Medulla oblongata (tissue), 1 donor: ENCODE measurements around the gene TMTC3.

Experiments
- DNase-seq: peaks from one replicate; pipeline ENCODE4 v3.0.0-alpha.2; 2015; ENCODE audit errors: extremely low spot score

Gene TMTC3

DNA sequence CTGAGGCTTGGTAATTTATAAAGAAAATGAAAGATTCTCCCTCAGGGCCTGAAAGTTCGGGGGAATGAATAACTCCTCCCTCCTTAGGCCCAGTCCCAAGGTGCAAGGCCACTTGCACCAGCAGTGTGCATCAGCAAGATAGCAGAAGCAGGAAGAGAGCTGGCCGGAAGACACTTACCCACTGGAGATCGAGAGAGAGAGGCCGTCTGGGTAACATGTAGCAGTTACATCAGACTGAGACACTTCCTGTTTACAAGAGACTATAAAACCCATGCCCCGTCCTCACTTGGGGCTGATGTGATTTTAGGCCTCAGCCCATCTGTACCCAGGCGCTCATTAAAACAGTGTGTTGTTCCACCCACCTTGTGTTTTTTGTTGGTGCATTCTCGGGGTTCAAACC, 85.2 kb downstream of the TMTC3 start:
- DNase-seq: no peak

DNA sequence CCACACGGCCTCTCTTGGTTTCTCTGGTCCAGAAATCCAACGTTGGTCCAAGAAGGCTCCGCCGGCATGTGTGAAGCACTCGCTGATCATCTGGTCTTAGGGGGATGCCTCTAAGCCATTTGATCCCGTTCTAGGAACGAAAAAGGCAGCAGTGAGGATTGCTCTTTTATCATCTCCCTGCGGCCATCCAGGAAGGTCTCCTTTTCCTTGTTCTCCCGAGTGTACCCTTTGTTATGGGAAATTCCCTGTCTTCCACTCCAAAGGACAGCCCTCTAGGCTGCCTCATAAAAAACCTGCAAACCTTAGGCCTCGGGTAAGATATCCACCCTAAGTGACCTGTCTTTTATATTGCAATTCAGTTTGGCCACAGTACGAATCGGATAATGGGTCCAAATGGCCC, 85.8 kb downstream of the TMTC3 start:
- DNase-seq: no peak

DNA sequence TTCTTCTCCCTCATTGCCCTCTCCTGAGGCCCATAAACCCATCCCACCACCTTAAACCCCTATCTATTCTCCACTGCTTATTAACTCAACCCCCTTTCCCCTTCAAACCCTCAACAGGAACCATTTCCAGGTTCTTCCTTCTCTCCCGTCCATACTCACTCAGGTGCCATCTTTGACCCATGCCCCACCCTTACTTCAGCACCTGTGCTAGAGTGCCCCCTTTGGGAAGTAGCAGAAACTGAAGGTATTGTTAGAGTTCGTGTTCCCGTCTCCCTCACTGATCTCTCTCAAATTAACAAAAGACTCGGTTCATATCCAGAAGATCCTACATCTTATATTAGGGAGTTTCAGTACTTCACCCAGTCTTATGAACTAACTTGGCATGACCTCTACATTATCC, 86.6 kb downstream of the TMTC3 start:
- DNase-seq: no peak

DNA sequence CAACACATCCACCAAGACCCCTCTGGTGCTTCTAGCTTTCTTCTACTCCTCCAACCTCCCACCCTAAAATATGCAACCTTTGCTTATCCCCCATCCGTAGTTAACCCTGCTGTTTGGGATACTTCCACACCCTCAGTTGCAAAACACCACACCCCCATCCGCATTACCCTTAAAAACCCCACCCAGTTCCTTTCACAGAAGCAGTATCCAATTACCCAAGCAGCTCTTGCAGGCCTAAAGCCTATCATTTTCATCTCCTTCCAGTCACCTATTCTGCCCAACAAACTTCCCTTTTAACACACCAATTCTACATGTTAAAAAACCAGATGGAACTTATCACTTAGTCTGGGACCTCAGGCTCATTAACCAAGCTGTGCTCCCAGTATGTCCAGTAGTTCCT, 88.2 kb downstream of the TMTC3 start:
- no peak for DNase-seq

DNA sequence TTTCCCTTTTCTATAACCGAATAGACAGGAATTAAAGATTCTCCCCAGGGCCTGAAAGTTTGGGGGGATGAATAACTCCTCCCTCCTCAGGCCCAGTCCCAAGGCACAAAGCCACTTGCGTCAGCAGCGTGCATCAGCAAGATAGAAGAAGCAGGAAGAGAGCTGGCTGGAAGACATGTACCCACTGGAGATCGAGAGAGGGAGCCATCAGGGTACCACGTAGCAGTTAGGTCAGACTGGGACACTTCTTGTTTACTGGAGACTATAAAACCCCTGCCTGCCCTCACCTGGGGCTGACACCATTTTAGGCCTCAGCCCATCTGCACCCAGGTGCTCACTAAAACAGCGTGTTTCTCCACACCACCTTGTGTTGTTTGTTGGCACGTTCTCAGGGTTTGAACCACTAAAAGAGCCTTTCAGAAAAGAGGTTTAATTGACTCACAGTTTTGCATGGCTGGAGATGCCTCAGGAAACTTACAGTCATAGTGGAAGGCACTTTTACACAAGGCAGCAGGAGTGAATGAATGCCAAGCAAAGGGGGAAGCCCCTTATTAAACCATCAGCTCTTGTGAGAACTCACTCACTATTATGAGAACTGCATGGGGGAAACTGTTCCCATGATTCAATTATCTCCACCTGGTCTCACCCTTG, 93.2 kb downstream of the TMTC3 start:
- DNase-seq: no peak

DNA sequence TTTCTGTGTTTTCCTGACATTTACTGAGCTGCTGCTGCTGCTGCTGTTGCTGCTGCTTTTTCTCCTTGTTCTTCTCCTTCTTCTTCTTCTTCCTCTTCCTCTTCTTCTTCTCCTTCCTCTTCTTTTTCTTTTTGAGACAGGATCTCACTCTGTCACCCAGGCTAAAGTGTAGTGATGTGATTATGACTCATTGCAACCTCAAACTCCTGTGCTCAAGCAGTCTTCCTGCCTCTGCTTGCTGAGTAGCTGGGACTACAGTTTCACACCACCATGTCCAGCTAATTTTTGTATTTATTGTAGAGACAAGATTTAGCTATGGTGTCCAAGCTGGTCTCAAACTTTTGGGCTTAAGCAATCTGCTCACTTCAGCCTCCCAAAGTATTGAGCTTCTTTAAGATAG, 95.8 kb downstream of the TMTC3 start:
- DNase-seq: no peak

DNA sequence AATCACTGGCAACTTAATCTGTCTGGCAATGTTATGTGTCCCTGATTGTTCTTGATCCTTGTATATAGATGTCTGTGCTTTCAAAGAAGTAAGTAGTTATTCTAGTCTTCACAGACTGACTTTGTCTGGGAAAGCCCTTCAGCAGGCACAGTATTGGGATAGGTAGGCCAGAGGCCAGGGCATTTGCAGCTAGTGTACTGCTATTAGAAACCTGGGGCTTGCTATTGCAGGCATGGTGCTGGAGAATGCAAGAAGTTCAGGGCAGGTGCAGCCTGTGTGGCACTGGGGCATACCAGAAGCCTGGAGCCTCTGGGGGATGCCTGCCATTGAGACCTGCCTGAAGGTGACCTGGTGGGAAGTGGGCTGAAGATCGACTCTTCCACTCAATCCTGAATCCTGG, 96.3 kb downstream of the TMTC3 start:
- DNase-seq: no peak

DNA sequence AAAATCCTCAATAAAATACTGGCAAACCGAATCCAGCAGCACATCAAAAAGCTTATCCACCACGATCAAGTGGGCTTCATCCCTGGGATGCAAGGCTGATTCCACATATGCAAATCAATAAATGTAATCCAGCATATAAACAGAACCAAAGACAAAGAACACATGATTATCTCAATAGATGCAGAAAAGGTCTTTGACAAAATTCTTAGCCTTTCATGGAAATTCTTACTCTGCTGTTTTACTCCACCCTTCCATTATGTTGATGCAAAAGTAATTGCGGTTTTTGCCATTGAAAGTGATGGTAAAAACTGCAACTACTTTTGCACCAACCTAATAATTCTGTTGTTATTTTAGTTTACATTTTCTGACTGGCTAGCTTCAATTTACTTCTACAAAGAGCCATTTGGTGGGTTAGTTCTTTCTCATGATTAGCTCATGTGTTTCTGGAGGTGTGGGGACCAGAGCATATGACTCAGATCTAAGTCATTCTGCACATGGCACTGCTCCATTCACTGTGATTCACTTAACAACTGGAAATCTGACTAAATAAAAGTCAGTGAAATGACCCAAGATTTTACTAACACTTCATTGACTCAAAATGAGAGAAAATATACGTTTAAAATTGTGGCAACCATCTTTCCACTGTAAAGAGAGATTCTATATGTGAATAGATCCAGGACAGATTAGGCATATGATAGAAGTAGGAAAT, 99.9 kb downstream of the TMTC3 start:
- no peak for DNase-seq

DNA sequence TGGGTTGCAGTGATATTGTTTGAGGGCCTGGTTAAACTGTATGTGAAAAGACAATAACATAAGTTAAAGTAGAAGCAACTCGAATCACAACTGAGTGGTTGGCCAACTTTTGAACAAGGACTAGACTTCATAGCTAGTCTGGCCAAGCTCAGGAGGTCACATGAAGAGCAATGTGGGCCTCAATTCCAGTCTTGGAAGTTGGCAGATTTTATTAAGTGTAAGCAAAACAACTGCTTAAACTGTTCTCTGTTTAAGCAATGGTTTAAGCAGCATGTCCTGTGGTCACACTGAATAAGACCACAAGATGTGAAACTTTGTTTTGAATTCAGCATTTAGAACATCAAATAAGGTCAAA, 100.4 kb downstream of the TMTC3 start:
- DNase-seq: no peak

DNA sequence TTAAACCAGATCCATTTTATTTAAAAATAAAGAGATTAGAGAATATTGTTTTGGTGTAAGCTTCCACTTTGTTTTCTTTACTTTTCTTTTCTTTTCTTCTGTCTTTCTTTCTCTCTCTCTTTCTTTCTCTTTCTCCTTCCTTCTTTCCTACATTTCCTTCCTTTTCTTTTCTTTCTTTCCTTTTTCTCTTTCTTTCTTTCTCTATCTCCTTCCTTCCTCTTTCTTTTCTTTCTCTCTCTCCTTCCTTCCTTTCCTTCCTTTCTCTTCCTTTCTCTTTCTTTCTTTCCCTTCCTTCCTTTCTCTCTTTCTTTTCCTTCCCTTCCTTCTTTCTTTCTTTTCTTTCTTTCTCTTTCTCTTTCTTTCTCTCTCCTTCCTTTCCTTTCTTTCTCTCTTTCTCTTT, 100.8 kb downstream of the TMTC3 start:
- DNase-seq: no peak

DNA sequence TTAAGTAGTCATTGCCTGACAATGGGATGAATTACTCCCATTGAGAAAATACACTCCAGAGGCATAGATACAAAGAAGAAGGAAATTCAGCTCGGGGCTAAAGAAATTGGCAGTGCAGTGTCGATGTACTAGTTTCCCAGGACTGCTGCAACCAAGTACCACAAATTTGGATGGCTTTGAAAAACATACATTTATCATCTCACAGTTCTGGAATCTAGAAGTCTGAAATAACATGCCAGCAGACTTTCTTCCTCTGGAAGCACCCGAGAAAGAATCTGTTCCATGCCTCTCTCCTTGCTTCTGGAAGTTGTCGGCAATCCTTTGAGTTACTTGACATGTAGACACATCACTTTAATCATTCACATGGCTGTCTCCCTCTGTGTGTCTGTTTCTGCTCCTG, 101.9 kb downstream of the TMTC3 start:
- no peak for DNase-seq

DNA sequence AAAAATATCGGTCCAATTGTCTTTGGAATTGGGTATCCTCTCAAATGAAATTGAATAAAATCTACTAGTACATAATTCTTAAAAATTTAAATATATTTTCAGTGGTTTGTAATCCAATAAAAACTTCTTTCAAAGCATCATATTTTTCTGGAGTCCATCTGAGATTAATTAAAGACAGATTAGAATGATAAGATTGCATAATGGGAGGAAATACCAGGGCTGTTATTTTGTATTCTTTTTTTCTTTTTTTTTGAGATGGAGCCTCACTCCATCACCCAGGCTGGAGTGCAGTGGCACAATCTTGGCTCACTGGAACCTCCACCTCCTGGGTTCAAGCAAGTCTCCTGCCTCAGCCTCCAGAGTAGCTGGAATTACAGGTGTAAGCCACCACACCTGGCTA, 103.8 kb downstream of the TMTC3 start:
- DNase-seq: no peak

DNA sequence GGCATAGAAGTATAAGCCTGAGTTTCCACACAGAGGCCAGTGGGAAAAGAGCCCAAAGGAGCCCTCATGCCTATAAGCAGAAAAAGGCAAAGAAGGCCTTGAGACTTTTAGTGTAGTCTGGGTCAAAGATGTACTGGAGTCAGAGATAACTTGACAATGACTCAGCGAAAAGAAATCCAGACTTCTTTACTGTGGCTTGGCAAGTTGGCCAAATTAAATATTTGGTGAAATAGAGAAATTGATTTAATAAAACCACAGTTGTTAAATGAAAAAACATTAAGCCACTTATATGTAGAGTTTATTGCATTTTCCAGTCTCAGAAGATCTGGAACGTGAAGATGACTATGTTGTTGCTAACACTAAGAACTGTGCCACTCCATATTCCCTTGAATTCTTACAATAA, 105.1 kb downstream of the TMTC3 start:
- DNase-seq: no peak

DNA sequence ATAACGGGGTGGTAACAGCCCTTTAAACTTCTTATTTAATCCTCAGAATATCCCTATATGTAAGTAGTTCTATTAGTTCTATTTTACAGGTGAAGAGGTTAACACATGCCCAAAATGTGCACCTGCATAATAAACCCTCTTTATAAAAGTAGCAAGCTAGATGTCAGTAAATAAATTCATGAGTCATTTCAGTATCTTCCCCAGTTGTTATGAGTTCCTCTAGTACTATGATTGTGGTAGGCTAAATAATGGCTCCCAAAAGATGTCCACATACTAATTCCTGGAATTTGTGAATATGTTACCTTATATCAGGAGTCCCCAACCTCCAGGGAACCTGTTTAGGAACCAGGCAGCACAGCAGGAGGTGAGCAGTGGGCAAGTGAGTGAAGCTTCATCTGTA, 106.5 kb downstream of the TMTC3 start:
- DNase-seq: no peak
